ENCODE data around the gene CEP85L.

CEP85L gene

GRCh38 chr6:118589186-118589585 is 62.2 kb downstream of the CEP85L start:
- no peaks in the 10 kb centered on the region for H3K36me3 ChIP-seq (ENCODE audit: low read length)
- TF ChIP-seq CTCF (IDR thresholded peaks at IDR 0.05; ENCODE audit: insufficient read depth, low read length, poor library complexity, severe bottlenecking) (no peak), EZH2phosphoT487 (conservative IDR thresholded peaks at IDR 0.05; ENCODE audit: low read length) (no peak)
- H2AFZ ChIP-seq (ENCODE audit: low read depth, low read length, severe bottlenecking): no peak overlapping the region
- H4K20me1 ChIP-seq (ENCODE audit: low read depth, low read length): no peaks in the 10 kb centered on the region
- no peak overlapping the region for H3K4me3 ChIP-seq (ENCODE audit: insufficient read depth, low read length, poor library complexity, severe bottlenecking)
- H3F3A ChIP-seq (ENCODE audit: insufficient read depth): no peaks in the 10 kb centered on the region
- no peaks in the 10 kb centered on the region for H3K9me3 ChIP-seq (ENCODE audit: insufficient read depth, low read length)
- H3K79me2 ChIP-seq (ENCODE audit: insufficient read depth, low read length): no peaks in the 10 kb centered on the region
- no peak overlapping the region for H3K4me2 ChIP-seq (ENCODE audit: low read depth, low read length, poor library complexity, severe bottlenecking)
- H3K27ac ChIP-seq (ENCODE audit: low read depth, low read length): no peak overlapping the region
- H3K27me3 ChIP-seq (ENCODE audit: low read length): no peaks in the 10 kb centered on the region
- no peaks in the 10 kb centered on the region for H3K9me2 ChIP-seq (replicated peaks; ENCODE audit: insufficient read depth, low read length)
- no peak overlapping the region for H3K9ac ChIP-seq (ENCODE audit: low read length)

- Histone ChIP-seq H3F3A (ENCODE audit: insufficient read depth) (no peaks in the 10 kb centered on the region), H3K4me2 (ENCODE audit: low read depth, low read length, poor library complexity, severe bottlenecking) (no peak overlapping the region), H3K27me3 (ENCODE audit: low read length) (no peaks in the 10 kb centered on the region), H3K9me2 (replicated peaks; ENCODE audit: insufficient read depth, low read length) (no peaks in the 10 kb centered on the region), H3K27ac (ENCODE audit: low read depth, low read length) (no peak overlapping the region), H4K20me1 (ENCODE audit: low read depth, low read length) (no peaks in the 10 kb centered on the region), H3K79me2 (ENCODE audit: insufficient read depth, low read length) (no peaks in the 10 kb centered on the region), H3K9ac (ENCODE audit: low read length) (no peak overlapping the region), H3K36me3 (ENCODE audit: low read length) (no peaks in the 10 kb centered on the region), H3K9me3 (ENCODE audit: insufficient read depth, low read length) (no peaks in the 10 kb centered on the region), H3K4me3 (ENCODE audit: insufficient read depth, low read length, poor library complexity, severe bottlenecking) (no peak overlapping the region), H2AFZ (ENCODE audit: low read depth, low read length, severe bottlenecking) (no peak overlapping the region)
- TF ChIP-seq EZH2phosphoT487 (conservative IDR thresholded peaks at IDR 0.05; ENCODE audit: low read length): no peak
These were observed 62.8 kb downstream of the CEP85L start for GRCh38 chr6:118588626-118589025.

GRCh38 chr6:118586746-118587485 is 64.5 kb downstream of the CEP85L start:
- no peak for TF ChIP-seq EZH2phosphoT487 (conservative IDR thresholded peaks at IDR 0.05; ENCODE audit: low read length)
- no peak for TF ChIP-seq CTCF (IDR thresholded peaks at IDR 0.05; ENCODE audit: insufficient read depth, low read length, poor library complexity, severe bottlenecking)
- H3K4me2 ChIP-seq (ENCODE audit: low read depth, low read length, poor library complexity, severe bottlenecking): no peak overlapping the region
- no peak overlapping the region for H2AFZ ChIP-seq (ENCODE audit: low read depth, low read length, severe bottlenecking)
- H3K36me3 ChIP-seq (ENCODE audit: low read length): no peaks in the 10 kb centered on the region
- H3K4me3 ChIP-seq (ENCODE audit: insufficient read depth, low read length, poor library complexity, severe bottlenecking): no peak overlapping the region
- no peak overlapping the region for H3K27ac ChIP-seq (ENCODE audit: low read depth, low read length)
- no peaks in the 10 kb centered on the region for H3F3A ChIP-seq (ENCODE audit: insufficient read depth)
- no peaks in the 10 kb centered on the region for H3K27me3 ChIP-seq (ENCODE audit: low read length)
- no peaks in the 10 kb centered on the region for H3K9me3 ChIP-seq (ENCODE audit: insufficient read depth, low read length)
- no peaks in the 10 kb centered on the region for H3K79me2 ChIP-seq (ENCODE audit: insufficient read depth, low read length)
- H3K9me2 ChIP-seq (replicated peaks; ENCODE audit: insufficient read depth, low read length): no peaks in the 10 kb centered on the region
- H3K9ac ChIP-seq (ENCODE audit: low read length): no peak overlapping the region
- H4K20me1 ChIP-seq (ENCODE audit: low read depth, low read length): no peaks in the 10 kb centered on the region

- Histone ChIP-seq H3K9ac (ENCODE audit: low read length) (no peak overlapping the region), H2AFZ (ENCODE audit: low read depth, low read length, severe bottlenecking) (no peak overlapping the region), H3K4me2 (ENCODE audit: low read depth, low read length, poor library complexity, severe bottlenecking) (no peak overlapping the region), H3K79me2 (ENCODE audit: insufficient read depth, low read length) (no peaks in the 10 kb centered on the region), H3F3A (ENCODE audit: insufficient read depth) (no peaks in the 10 kb centered on the region), H3K4me3 (ENCODE audit: insufficient read depth, low read length, poor library complexity, severe bottlenecking) (no peak overlapping the region), H4K20me1 (ENCODE audit: low read depth, low read length) (no peaks in the 10 kb centered on the region), H3K27ac (ENCODE audit: low read depth, low read length) (no peak overlapping the region), H3K36me3 (ENCODE audit: low read length) (no peaks in the 10 kb centered on the region), H3K27me3 (ENCODE audit: low read length) (no peaks in the 10 kb centered on the region), H3K9me2 (replicated peaks; ENCODE audit: insufficient read depth, low read length) (no peaks in the 10 kb centered on the region), H3K9me3 (ENCODE audit: insufficient read depth, low read length) (no peaks in the 10 kb centered on the region)
- TF ChIP-seq EZH2phosphoT487 (conservative IDR thresholded peaks at IDR 0.05; ENCODE audit: low read length) (no peak), CTCF (IDR thresholded peaks at IDR 0.05; ENCODE audit: insufficient read depth, low read length, poor library complexity, severe bottlenecking) (no peak)
These were observed 66.5 kb downstream of the CEP85L start for GRCh38 chr6:118584911-118585310.
